MV-4-11 (cell line): ENCODE results near the gene PHF20.
"Not testable (repeated sequence)": the region's sequence is repeated elsewhere in the genome, so short reads cannot be mapped to it uniquely, and the experiment has no call there.

ENCODE experiments used
- DNase-seq: peaks from one replicate; lab custom pipeline; 2025; lab: John Stamatoyannopoulos, UW

Gene PHF20

DNA sequence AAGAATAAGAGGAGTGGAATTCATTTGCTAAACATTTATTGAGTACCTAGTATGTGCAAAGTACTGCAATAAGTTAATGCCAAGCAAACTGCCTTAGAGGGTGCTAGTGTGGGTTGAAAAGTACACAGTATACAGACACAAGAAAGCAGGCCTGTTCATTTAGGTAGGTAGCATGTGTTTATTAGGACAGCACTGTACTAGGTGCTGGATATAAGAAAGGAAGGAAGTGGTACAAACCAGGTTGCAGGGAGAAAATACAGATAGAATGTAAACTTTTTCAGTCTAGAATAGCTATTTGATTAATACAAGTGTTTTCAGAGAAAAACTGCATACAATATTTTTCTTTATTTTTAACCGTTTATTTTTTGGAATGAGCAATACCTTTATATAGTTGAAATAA, 68.1 kb downstream of the PHF20 start:
- DNase-seq: no peak

DNA sequence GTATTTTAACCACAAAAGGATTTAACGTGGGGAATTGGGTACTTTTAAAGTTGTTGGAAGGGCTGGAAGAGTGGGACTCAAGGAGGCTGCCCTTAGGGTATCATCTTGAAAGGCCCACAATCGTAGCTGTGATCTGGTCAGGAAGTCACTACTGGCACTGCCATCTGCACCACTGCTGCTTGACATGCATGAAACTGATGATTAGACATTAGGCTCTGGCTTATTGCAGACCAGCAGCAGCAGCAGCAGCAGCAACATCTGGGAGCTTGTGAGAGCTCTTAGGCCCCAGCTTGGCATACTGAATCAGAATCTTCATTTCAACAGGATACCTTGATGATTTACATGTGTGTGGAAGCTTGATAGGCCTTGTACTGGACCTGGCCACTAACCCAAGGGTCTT, 68.6 kb downstream of the PHF20 start:
- DNase-seq: no peak

DNA sequence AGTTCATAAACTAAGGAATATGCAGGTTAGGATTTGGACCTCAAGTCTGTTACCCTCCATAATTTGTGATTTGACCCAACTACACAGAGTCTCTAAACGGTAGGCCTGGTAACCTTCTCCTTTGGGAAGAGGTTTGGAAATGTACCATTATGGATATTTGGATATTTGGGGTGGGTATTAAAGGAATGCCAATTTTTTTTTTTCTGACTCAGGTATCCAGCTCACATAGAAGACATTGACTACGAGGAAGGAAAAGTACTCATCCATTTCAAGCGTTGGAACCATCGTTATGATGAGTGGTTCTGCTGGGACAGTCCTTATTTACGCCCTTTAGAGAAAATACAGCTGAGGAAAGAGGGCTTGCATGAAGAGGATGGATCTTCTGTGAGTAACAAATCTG, 70.5 kb downstream of the PHF20 start:
- no peak for DNase-seq

DNA sequence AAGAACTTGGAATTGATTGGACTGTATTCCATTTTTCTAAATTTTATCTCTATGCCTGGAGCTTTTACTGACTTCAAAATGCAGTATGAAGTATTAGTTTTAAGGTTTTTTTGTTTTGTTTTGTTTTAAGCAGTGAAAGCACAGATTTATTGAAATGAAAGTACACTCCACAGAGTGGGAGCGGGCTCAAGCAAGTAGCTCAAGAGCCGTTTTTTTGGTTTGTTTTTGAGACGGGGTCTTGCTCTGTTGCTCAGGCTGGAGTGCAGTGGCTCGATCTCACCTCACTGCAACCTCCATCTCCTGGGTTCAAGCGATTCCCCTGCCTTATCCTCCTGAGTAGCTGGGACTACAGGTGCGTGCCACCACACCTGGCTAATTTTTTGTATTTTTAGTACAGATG, 72.1 kb downstream of the PHF20 start:
- DNase-seq: not testable (repeated sequence)

DNA sequence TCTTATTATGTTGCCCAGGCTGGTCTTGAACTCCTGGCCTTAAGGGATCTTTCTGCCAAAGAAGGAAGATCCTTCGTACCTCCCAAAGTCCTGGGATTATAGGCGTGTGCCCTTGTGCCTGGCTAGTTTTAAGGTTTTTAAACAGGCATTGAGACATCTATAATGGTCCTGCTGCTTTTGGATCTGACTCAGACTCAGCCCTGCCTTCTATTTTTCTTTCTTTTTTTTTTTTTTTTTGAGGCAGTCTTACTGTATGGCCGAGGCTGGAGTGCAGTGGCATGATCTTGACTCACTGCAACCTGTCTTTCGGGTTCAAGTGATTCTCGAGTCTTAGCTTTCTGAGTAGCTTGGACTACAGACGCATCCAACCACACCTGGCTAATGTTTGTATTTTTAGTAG, 73.7 kb downstream of the PHF20 start:
- DNase-seq: no peak

DNA sequence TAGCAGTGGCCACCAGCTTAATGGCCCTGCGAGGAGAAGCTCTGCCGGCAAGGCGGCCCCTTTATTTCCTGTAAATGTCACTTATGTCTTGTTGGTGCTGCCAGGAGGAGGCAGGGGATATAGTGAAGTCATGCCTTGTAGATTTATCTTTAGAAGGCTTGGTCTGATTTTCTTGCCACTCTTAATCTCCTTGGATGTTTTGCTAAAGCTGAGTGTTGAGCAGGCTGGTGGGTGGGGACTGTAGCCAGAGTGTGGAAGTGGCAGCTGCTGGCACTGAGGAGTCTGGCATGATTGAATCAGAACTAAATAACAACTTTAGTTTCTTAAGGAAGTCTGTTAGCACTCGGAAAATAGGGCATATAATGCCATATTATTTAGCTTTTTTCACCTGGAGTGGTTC, 77.9 kb downstream of the PHF20 start:
- no peak for DNase-seq

DNA sequence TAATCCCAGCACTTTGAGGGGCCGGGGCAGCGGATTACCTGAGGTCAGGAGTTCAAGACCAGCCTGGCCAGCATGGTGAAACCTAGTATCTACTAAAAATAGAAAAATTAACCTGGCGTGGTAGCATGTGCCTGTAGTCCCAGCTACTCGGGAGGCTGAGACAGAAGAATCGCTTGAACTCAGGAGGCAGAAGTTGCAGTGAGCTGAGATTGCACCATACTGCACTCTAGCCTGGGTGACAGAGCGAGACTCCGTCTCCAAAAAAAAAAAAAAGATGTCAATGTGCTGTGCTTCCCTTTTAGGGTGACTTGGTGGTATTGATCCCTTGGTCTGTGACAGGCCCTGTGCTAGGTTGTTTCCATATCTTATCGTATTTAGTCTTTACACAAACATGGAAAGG, 79.8 kb downstream of the PHF20 start:
- DNase-seq: peak; percentile 65

DNA sequence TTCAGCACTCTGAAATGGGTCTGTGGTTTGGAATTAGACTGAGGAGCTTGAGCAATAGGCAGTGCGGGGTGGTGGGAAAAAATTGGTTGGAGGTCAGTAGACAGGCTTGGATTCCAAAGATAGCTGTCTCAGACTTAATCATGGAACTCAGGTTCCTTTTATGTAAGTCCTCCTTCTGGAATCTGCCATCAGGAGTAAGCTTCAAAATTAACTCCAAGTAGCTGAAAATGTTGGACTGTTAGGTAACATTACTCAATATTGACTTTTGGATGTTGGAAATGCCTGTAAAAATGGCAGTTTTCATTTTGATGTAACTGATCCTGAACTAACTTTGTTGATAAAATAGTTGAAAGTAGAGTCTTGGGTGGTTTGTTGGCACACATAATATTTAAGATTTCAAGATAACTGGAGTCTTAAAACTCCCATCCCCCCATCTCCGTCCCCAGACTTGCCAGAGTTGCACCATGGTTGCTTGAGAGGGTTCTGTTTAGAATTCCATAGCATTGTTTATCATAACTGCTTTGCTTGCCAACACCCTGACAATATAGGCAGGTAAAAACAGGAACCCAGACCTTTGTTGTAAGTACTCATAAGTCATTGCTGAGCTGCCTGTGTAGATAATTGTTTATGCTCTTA, 83.0 kb downstream of the PHF20 start:
- no peak for DNase-seq

DNA sequence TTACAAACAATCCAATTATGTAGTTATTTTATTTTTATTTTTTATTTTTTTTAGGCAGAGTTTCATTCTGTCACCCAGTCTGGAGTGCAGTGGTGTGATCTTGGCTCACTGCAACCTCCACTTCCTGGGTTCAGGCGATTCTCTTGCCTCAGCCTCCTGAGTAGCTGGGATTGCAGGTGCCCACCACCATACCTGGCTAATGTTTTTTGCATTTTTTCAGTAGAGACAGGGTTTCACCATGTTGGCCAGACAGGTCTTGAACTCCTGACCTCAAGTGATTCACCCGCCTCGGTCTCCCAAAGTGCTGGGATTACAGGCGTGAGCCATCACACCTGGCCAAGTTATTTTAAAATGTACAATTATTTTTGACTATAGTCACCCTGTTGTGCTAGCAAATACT, 83.8 kb downstream of the PHF20 start:
- DNase-seq: not testable (repeated sequence)

DNA sequence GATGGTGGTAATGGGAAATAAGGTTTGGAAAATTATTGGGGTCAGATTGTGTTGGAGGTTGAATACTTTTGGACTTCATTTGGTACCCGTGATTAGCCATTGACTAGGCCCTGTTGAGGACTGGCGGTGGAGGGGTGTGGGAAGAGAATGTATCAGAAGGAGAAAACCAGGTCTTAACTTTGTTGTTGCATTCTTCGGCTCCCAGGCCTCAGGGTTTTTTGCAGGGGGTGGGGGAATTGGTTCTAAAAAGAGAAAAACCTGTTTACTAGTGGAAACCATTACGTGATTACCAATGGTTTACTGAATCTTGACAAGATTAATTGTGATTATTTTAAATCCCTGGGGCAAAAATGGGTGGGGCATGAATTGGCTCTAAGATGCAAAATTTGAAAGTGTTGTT, 85.1 kb downstream of the PHF20 start:
- no peak for DNase-seq

DNA sequence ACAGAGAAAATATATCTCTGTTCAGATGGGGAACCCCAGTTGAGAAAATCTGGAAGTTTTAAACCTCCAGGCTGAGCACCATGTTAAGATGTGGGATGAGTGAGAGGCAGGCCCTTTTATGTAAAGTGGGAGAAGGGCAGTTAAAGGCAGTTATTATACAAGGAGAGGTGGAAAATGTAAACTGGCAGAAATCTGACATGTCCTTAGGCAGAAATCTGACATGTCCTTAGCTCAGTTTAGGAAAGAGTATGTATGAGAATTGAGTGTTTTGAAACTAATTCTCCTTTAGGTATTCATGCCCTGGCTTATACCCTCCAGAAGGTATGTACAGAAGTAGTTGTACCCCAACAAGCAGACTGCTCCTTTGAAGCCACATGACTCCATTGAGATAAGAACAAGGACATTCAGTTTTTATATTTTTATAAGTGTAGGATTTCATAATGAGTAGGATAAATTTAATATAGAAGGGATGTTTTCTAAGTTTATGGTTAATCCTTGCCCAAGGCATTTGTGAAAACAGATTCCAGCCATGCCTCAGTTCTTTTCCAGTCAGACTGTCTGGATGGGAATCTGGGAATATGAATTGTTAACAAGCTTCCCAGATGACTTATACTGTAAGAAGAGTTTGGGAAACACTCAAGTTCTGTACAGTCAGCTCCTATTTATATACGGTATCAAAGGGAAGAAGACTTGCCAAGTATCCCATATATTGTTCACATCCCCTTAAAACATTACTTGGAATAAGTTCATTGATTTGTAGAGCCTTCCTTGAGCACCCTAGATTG, 94.8 kb downstream of the PHF20 start:
- DNase-seq: no peak

DNA sequence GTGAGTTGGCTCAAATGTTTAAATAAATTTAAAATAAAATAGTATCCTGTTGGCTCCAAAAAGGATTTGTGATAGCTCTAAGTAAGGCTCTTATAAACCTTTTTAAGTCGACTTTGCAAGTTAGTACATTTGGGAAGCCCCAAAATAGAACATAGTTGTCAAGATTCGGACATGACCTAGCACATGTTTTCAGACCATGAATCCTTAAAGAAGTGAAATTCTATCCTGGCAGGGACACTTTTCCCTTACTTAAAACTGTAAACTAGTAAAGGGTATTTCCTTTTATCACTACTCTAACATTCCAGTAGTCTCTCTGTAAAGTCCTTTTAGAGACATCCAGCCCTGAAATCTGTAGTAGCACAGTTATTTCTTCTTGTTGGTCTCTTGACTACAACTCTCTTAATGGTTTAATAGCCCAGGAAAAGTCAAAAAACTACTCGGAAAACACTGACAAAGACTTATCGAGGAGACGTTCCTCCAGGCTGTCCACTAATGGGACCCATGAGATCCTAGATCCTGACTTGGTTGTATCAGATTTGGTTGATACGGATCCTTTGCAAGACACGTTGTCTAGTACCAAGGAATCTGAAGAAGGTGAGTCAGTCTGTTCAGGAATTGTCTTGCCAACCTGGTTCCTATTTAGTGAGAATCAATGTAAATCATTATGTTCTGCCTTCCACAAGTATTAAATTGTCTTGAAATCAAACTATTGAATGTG, 98.9 kb downstream of the PHF20 start:
- no peak for DNase-seq

DNA sequence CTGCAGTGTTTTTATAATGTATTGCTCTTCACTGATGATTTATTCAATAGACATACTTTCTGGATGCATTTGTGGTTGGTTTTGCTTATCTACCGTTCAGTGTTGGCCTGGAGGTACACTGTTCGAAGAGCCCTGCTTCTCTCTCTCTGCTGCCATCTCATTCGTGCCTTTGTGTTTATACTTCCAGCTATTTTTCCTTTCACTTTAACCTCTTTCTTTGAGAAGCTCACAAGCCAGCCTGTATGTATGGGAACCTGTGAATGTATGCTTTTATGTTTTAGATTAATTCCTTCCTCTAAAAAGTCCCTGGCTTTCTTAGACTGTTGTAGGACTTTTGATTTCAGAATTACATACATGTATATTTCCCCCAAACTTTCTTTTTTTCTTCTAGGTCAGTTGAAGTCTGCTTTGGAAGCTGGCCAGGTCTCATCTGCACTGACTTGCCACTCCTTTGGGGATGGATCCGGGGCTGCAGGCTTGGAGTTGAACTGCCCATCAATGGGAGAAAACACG, 99.5 kb downstream of the PHF20 start:
- DNase-seq: no peak

DNA sequence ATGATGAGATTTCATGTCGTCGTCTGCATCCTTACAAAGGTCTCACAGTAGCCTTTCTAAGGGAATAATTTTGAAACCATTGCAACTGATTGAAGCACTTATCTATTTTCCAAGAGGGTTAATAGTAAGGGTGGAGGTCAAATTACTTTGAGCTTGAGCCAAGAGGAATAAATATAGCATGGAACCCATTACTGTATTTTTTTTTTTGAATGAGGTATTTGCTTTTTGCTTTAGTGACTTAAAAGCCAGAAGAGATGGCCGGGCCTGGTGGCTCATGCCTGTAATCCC, 104.2 kb downstream of the PHF20 start:
- no peak for DNase-seq

DNA sequence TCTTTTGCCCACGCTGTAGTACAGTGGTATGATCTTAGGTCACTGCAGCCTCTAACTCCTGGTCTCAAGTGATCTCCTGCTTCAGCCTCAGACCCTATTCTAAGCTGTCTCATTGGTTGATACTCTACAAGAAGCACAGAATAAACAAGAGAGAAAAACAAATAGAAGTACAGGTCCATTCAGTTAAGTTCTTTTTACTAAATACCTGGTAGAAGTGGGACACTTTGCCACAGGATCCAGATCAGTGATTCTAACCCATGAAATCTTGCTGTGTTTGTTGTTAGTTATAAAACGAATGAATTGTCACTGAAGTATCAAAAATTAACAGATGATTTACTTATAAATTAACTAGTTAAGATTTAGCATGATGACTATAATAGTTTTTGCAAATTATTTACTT, 105.8 kb downstream of the PHF20 start:
- DNase-seq: no peak

DNA sequence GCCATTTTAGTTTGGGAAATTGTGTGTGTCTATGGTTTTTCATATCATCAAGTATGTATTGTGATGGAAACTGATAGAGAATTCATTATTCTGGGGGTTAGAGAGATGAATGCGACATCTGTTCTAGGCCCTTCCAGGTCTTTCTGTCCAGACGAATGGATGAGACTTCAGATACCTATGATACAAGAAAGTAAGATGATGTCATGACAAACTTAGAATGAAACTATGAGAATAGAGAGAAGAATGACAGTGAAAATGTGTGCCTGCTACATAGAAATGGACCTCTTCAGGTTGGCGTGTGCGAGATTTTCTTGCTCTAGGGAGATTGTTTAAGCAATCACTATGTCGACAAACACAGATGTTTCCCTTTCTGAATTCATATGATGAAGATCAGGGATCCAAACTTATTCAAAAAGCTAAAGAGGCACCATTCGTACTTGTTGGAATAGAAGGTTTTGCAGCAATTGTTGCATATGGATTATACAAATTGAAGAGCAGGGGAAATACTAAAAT, 106.4 kb downstream of the PHF20 start:
- DNase-seq: no peak

DNA sequence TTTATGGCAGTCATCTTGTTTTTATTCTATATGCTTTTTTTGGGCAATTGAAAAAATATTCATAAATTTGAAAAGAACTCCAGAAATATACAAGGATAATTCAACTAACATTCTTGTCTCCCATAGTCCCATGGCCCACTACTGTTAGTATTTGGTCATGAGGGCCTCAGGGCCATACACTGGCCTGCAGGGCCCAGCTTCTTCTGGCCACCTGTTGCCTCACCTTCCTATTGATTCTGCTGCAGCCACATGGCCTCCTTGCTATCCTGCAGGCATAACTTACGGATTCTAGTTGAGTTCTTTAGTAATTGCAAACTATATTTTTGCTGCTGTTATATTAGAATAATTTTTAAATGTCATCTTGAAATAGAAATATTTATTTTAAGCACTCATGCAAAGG, 109.9 kb downstream of the PHF20 start:
- no peak for DNase-seq

DNA sequence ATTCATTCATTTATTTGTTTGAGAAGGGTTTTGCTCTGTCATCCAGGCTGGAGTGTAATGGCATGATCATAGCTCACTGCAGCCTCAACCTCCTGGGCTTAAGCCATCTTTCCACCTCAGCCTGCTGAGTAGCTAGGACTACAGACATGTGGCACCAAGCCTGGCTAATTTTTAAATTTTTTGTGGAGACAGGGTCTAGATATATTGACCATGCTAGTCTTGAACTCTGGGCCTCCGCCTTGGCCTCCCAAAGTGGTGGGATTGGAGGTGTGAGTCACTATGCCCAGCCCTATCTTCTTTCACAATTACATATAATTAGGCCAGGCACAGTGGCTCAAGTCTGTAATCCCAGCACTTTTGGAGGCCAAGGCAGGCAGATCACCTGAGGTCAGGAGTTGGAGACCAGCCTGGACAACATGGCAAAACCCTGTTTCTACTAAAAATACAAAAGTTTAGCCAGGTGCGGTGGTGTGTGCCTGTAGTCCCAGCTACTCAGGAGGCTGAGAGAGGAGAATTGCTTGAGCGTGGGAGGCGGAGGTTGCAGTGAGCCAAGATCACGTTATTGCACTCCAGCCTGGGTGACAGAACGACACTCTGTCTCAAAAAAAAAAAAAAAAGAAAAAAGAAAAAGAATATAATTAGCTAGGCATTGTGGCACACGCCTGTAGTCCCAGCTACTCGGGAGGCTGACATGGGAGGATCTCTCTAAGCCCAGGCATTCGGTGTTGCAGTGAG, 110.8 kb downstream of the PHF20 start:
- DNase-seq: not testable (repeated sequence)

DNA sequence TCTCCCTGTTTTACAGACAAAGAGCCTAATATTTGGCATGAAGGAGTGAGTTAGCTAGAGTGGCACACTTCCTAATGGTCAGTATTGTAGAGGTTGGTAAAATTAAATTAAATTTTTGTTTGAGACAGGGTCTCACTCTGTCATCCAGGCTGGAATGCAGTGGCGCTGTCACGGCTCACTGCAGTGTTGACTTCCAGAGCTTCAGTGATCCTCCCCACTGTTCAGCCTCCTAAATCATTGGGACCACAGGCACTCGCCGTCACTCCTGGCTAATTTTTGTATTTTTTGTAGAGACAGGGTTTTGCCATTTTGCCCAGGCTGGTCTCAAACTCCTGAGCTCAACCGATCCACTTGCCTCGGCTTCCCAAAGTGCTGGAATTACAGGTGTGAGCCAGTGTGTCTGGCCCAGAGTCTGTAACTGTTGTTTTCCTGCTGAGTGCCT, 111.5 kb downstream of the PHF20 start:
- no peak for DNase-seq

DNA sequence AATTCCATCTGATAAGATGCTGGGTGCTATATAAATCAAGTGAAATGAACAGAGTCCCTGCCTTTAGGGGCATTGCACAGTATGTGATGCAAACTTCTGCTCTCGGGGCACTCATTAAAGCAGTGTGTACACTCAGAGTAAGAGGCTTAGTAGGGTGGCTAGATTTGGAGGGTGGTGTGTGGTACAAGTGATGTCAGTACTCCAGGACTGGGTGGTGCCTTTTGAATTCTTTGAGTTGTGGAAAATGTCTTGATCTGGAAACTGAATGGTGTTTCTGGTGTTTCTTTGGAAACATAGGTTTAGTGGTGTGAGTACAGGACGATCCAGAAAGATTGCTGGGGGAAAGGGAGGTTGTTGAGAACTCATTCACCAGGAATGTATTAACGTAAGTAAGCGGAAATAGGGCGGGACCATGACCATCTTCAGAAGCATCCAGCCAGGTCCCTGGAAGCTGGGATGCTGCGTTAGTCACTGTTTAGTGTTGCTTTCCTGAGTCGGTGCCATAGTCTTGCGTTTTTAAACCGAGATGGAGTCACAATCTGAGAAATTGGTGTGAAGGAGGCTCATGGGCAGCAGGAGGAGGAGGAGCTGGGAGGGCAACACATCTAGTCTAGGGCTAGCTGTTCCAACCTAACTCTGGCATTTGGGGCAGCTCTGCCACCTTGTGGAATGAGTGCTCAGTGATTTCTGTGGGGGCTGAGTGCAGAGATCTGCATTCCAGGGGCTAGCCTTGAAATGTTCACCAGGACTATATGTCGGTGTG, 112.1 kb downstream of the PHF20 start:
- DNase-seq: peak; percentile 34

DNA sequence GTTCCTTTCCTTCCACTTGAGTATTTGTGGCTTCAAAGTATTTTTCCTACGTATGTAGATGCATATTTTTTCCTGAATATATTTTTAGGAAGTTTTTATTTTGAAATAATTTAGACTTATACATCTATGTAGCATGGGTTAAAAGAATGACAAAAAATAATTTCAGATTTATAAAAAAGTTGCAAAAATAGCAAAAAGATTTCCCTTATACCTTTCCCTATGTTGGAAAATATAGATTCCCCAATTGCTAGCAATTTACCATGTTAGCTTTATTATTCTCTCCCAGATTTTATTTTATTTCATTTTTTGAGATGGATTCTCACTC, 112.7 kb downstream of the PHF20 start:
- no peak for DNase-seq

DNA sequence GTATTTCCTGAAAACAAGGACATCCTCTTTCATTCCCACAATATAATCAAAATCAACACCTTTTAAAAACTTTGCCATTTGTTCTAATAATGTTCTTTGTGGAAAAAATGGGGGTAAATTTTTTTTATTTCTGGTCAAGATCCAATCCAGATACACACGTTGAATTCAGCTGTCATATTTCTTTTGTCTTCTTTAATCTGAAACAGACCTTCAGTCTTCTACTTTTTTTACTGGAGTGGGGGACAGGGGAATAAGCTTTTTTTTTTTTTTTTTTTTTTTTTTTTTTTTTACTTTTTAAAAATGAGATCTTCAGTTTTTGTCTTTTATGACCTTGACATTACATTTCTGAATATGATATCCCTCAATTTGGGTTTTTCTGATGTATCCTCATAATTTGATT, 113.4 kb downstream of the PHF20 start:
- DNase-seq: no peak
